Suppressor macrophage treated with lipopolysaccharide for 4 hours (primary cell): ENCODE measurements around the gene SLIT3.
"Not testable (repeated sequence)": the region's sequence is repeated elsewhere in the genome, so short reads cannot be mapped to it uniquely, and the experiment has no call there.

Experiments
- DNase-seq: peaks from one replicate; pipeline ENCODE4 v3.0.0-alpha.2; 2020

Gene SLIT3

DNA sequence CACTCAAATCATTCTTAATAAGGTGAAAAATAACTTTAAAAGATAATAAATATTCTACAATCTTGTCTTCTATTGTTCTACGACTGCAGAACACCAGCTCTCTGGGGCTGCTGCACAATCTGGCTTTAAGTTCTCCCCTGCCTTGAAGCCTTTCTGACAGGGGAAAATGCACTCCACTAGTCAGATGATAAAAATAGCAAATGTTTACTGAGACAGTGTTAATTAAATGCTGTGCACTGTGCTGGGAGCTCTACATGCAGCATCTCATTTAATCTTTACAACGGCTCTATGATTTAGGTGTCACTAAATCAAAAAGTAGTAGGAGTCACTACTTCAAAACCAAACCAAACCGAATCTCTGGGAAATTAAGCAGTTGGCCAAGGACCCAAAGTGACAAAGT, 132.7 kb downstream of the SLIT3 start:
- DNase-seq: no peak

DNA sequence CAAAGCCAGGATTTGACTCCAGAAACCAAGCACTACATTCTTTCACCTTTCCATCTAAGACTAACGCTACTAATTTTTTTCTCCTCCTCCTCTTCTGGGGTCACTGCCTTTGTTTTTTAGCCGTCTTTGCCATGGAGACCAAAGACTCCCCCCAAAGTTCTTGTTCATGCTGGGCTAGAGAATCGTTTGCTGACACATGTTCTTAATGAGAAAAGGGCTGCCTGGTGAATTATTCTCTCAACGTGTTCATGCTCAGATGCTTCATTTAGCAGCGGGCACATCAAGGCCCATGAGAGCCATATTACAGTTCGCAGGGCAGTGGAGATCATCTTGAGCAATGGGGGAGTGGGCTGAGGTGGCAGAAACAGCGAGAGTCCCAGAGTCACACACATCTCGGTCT, 134.9 kb downstream of the SLIT3 start:
- DNase-seq: no peak

DNA sequence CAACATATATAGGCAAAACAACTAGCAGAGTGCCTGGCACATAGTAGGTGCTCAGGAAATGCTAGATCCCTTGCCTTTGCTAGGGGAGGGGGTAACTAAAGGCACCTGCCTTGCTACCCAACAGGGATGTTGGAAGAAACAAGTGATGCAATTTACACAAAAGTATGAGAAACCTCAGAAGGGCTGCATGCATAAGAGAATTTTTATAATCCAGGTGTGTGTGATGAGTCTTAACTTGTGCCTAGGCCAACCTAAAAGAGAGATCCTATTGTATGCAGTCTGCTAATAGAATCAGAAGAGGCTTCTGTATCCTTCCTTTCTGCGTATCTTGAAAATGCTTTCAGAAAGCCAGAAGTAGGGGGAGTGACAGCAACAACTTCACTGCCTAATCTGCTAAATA, 135.9 kb downstream of the SLIT3 start:
- DNase-seq: no peak

DNA sequence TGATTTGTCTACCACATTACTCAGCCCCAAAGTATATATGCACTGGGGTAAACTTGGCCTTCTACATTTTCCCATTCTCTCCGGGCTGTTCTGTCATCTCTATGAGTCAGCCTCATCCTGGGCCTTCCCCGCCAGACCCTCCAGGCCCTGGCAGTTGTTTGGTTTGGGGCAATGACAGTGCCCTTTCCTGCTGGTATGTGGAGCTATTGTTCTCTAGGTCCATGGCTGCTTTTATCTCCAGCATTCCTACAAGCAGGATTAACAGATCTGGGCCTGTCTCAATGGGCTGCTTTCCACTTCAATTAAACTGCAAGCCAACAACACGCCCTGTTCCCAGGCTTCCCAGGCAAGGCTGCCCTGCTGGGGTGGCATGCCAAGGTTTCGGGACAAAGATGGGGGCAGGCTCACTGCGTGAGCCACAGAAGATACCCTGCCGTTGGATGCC, 136.4 kb downstream of the SLIT3 start:
- DNase-seq: no peak

DNA sequence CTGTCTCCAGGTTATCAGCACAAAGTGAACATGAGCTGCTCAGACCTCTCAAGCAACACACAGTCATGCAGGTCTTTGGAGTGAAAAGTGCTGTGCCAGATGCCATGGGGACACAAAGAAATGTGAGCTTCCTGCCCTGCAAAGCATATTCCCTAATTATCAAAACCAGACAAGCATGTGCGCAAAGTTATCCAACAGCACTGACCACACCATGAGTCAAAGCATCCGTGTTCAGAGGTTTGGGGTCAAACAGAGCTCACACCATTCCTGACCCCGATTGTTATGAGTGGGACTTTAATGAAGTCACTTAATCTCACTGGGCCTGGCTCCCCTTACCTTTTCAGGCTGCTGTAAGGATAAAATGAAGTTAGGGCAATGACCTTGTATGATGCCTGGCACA, 138.5 kb downstream of the SLIT3 start:
- DNase-seq: no peak

DNA sequence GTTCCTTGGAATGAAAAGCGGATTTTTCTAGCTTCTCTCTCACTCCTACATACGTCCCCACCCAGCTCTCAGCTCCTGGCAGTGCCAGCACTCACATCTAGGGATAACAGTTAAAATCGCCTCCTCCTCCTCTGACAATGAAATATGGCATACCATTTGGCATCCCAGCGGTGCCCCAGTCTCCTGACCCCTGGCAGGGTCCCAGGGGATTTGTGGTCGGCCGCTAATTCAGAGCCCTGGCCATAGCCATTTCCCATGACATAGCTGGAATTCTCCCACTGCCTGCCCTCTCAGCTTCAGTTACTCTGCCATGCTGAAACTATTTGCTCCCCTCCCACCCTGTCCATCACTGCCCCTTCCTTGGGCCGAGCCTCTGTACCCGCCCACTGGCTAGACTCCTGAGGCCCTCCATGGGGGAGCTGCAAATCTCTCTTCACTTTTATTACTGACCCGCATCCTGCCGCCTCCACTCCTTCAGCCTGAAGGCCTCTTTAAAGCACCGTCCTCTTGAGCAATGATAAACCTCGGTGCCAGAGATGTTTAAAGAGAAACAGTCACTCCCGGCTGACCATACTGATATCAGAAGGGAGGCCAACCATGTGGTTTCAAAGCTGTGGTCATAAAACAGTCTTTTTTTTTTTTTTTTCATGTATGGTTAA, 139.8 kb downstream of the SLIT3 start:
- DNase-seq: no peak

DNA sequence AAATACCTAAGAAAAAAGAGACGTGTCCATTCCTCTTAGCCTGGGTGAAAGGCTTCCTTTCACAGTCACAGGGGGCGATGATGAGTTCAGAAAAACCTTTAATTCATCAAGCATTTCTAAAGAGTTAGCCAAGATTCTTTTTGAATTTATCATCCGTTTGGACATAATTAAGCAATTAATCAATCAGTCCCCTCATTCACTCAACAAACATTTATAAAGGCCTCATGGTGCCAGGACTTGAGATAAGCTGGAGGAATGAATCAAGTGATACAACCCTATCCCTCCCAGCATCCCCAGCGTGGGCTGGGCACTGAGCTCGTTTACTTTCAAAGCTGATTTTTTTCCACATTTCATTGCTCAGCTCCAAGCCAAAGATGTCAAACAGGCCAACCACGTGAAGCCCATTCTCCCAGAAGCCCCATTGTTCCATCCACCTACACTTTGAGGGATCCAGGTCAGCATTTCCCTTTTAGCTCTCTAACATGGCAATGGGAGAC, 140.5 kb downstream of the SLIT3 start:
- no peak for DNase-seq

DNA sequence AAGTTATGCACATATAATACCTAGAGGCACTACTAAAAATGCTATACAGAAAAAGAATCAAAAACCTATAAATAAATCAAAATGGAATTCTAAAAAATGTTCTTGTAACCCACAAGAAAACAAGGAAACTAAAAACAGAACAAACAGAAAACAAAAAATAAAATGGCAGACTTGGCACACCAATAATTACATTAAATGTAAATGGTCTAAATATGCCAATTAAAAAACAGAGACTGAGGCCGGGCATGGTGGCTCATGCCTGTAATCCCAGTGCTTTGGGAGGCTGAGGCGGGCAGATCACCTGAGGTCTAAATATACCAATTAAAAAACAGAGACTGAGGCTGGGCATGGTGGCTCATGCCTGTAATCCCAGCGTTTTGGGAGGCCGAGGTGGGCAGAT, 142.2 kb downstream of the SLIT3 start:
- DNase-seq: no peak

DNA sequence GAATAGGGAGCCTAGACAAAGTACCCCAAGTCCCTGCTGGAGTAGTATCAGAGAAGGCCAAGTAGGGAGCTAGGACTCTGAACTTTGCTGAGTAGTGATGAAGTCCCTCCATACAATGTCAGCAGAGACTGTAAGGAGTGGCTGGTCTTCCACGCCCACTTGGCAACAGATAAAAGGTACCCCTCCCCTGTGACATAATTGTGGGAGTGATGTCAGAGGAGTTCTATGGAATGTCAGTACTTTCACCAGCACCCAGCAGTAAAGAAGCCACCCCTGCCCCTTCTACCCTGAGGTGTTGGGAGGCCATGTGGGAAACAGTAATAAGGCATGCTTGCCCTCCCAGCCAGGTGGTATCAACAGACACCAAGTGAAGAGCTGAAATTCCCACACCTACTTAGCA, 143.9 kb downstream of the SLIT3 start:
- DNase-seq: no peak

DNA sequence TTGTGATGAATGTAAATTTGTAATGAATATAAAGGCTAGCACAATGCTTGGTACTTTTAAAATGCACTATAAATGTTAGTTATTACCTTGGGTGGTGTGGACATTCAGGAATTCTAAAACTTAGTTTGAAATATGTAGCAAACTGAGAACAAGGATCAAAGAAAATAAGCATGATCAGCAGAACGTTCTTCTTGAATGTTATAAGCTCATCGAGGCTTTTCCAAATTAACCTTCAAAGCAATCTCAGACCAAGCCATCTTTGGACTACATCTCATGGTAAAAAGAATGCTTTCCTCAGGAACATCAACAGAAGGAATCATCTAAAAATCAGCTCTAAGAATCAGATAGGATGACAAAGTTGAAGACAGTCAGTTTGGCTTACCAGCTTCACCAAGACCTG, 146.3 kb downstream of the SLIT3 start:
- DNase-seq: no peak

DNA sequence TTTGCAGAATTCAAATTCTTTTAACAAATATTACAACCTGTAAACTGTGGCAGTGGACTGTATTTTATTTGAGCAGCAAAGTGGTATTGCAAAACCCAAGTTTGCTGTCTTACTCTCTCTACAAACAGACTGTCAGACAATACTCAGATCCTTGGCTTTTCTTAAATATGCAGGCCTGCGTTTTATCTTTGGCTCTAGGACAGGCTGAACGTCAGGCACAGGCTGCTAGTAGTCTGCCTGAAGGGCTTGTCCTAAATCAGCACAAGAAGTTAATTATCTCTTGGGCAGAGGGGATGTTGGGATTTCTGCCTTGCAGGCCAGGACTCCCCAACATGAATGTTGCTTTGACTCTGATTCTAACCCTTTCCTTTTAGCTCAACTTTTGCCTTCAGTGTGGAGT, 147.5 kb downstream of the SLIT3 start:
- no peak for DNase-seq

DNA sequence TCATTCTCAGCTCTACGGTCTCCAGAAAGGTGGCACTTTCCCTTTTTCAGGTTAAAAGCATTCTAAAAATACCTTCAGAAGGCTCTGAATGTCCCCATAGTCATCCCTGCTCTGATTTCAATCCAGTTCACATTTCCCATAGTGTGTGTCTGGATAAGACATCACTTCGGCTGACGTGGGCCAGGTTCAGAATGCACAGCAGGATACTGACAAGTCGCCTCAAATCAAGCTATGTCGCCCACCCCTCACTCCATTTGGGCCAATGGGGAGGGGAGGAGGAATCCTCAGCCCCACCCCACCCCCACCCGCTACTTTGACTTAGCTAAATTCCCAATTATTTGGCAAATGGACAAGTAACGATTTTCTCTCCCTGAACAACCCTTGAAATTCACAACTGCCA, 148.0 kb downstream of the SLIT3 start:
- DNase-seq: no peak

DNA sequence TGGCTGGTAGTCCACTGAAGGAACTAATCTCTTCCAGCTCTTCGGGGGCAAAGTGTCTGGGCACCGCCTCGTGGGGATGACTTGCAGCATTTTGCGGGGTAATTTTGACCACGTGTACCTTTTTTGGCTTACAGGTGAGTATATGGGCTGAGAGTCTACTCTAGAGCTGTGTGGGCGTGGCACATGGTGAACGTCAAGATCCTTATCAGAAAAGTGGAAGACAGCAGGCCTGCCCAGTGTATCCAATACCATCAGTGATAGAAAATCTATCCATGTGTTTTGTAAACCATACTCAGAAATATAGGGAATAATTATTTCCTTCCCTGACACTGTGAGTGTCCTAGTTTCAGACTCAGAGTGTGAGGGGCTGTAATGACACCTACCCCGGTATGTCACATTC, 148.5 kb downstream of the SLIT3 start:
- DNase-seq: no peak

DNA sequence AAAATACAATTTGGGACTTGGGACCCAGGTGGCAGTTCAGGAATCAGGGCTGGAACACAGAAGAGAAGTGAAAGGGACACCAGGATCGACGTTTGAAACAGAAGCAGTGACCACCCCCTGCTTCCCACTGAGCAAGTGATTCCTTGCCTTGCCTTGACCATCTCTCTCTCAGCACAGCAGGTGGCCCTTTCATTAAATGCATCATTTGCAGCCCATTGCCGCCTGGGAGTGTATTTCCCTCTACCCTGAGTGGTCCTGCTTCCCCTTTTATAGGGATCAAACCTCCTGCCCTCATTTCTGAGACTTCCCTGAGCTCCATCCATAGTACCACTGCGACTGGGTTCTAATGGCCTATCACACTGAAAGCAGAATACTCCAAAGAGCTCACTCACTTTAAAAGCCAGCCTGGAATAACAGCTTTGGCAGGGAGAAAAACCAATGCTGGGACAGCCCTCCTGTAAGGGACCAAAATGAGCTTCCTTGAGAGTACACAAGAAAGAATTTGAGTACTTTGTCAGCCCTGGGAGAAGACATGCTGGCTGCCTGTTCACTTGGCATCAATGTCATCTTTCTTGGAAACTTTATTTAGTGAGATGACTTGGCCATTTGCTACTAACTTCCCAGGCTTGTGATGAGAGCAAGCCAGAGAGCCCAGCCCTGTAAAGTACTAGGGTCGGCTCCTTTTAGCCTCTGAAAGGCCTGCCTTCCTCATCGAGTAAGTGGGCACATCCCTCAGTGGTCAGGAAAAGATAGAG, 149.7 kb downstream of the SLIT3 start:
- DNase-seq: no peak

DNA sequence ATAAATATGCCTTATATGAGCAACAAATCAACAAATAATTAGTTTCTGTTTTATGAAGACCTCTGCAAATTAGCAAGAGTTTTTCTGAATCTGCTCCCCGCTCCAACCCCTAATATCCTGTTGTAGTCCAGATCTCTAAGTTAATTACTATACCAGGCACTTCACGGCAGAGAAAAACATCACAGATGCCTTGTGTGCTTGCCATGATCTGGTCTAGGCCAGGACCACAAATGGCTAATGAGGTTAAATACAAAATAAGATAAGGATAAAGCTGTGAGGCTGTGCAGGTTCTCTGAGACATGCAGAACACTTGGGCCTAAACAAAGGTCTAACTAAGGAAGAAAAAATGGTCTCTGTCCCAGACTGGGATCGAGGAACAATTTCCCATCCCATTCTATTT, 150.8 kb downstream of the SLIT3 start:
- DNase-seq: no peak

DNA sequence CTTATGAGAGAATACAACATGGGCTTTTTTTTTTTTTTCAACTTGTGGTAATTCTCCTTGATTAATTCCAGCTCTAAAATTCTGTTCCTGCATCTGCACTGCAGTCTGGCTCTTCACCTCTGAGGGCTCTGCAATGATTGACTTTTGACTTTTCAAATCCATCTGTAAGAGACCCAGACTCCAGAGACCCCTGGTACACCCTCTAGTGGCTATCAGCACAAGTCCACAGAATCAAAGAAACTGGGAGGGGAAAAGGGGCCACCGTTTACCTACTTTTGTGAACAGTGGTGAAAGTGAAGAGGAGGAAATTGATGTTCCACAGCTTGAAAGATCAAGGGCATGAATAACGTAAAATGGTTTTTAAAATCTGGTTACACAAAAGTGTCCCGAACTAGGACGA, 151.6 kb downstream of the SLIT3 start:
- no peak for DNase-seq

DNA sequence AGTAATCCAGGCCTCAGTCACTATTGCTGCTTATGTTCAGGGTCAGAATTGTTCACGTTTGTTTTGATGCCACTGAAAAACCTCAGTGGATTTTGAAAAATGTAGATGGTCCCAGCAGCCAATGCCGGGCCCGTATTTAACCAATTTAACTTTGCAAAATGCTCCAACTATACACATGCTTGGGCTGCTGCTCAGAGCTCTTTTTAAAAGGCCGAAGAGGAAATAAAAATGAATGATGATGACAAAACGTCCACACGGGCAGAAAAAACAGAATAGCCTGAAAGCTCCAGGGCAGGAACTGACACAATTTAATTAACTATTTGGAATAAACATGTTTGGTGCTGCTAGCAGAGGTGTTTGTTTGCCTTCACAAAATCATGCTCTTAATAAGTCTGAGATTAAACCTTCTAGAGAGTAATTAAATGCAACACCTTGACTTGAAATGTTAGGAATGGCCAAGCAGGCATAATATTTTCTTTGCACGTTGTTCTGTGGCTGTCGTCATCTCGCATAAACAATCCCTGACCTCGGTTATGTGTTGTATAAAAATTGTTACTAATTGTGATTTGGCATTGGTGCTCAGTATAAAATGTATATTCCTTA, 152.7 kb downstream of the SLIT3 start:
- no peak for DNase-seq

DNA sequence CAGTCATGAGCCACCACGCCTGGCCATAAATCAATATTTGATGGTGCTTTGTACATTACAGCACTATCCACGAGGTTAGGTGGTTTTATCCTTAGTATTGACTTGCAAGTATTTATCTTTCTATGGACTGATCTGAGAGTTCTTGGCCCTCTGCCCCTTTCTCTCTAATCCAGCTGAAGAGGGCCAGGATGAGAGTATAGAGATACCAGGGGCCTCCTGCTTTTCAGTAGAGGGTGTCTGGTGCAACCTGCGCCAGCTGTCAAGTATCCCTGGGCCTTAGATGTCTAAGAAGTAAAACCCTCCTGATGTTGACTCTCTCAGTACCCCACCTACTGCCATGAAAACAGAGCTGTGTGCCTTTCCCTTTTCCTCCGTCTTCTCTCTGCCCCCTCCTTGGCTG, 153.4 kb downstream of the SLIT3 start:
- DNase-seq: no peak

DNA sequence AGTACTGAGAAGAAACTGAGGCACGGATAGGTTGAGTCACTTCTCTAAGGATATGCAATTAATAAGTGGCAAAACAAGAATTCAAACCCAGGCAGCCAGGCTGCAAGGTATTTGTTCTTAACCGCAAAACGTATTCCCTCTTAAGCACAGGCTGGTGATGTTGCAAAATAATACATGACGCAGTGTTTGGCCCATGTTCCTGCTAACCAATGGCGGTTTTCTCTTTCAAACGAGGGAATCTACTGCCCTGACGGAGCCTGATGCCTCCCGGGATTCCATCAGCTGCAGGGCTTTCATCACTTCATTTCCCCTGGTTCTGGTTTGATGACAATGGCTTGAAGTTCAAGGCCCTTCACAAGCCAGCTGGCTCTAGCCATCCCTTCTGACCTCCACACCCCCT, 154.8 kb downstream of the SLIT3 start:
- no peak for DNase-seq

DNA sequence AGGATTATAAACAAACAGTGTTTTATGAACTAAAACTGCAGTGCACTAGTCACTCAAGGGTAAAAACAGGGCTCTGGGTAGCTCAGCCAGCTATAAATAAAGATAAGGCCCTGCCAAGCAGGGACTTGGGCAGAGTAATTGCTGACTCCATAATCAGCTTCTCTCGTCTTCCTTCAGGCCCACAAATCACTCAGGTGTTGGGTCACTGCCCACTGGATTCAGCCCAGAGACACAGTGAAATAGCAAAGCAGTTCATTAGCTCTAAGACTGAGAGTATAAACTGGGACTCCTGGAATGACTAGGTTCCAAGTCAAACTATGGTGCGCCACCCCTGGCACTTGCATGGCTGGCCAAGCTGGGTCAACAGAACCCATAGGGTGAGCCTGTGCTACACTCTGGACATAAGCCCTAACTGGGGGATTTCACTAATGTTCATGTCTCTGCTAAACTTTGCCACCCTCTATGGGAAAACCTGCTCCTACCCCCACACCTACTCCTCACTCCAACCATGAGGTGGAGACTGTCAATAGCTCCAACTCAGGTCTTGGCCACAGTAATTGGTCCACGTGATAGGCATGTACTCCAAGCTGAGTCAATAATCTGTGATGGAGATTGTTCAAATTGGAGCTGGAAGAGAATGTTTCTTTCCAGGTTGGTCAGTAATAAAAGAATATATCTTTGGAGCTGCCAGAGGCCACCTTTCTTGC, 158.5 kb downstream of the SLIT3 start:
- DNase-seq: no peak

DNA sequence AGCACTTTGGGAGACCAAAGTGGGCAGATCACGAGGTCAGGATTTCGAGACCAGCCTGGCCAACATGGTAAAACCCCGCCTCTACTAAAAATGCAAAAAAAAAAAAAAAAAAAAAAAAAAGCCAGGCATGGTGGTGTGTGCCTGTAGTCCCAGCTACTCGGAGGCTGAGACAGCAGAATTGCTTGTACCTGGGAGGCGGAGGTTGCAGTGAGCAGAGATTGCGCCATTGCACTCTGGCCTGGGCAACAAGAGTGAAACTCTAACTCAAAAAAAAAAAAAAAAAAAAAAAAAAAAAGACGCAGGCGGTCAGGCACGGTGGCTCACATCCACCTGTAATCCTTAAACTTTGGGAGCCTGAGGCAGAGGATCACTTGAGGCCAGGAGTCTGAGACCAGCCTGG, 160.7 kb downstream of the SLIT3 start:
- not testable (repeated sequence) for DNase-seq

DNA sequence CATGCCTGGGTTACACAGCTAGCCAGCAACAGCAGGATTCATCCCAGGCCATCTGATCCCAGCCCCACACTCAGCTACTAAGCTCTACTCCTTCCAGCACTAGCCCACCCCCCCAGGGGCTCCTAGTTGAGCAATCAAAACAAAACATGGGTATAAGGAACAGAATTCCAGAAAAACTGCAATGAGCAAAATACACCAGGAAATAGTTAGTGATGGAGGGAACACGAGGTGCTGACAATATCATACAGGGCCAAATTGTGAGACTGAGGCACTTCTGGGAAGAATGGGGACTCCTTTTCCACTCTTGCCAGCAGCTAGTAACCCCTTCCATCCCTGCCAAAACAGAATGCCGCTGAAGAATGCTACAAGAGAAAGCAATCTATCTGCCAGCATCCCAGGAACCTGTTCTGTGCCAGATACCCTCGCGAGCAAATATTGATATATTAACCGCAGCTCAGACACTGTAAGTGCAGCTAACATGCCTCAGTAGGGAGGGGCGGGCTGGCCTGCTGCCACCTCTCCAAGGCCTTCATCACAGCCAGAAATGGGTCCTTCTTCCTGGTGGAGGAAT, 161.4 kb downstream of the SLIT3 start:
- no peak for DNase-seq

DNA sequence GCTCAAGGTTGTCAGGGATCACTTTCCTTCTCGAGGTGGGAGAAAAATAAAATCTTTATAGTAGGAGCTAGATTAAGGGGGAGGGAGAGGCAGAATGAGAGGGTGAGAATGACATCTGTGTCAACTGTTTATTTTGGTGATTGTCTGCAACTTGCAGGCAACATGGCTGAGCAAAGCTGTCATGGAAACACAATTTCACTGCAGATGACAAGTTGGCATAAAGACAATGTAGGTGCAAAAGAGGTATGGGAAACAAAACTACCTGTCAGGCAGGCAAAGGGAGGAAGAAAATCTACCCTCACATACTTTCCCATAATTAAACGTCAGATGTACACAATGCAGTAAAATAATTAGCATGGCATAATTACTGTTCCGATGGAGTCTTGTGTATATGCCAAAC, 167.4 kb downstream of the SLIT3 start:
- DNase-seq: no peak
